HepG2 (cell line): ENCODE data around the gene EPHA2. TPM values are rescaled to one million over a fixed set of nuclear protein-coding genes. Genes with fewer than 3 reads are reported as not detected.

Experiments used
- AGO2 ChIP-seq: fragments of 200-400 bp; formaldehyde crosslinking; optimal IDR thresholded peaks from 2 replicates; pipeline ENCODE3; 2017; ENCODE audit warnings: mild to moderate bottlenecking, low read depth, low read length, moderate library complexity
- DMAP1 ChIP-seq: IDR thresholded peaks from 2 replicates; pipeline ENCODE4 v1.6.1; 2016
- FLYWCH1 ChIP-seq: sonication (generic); formaldehyde crosslinking; IDR thresholded peaks from 2 replicates; pipeline ENCODE4 v1.8.1; 2023; ENCODE audit warnings: mild to moderate bottlenecking, missing genetic modification reagents
- FOSL1 ChIP-seq: sonication (generic); formaldehyde crosslinking; IDR thresholded peaks from 2 replicates; pipeline ENCODE4 v1.9.0; 2021; ENCODE audit warnings: missing genetic modification reagents, borderline replicate concordance
- GPBP1L1 ChIP-seq: sonication (generic); formaldehyde crosslinking; IDR thresholded peaks from 2 replicates; pipeline ENCODE4 v1.5.0; 2020; ENCODE audit warnings: mild to moderate bottlenecking, missing genetic modification reagents
- HMGXB4 ChIP-seq, 2 experiments: sonication (generic) in 1 of 2; formaldehyde crosslinking in 1 of 2; IDR thresholded peaks; 2 replicates each; pipeline versions ENCODE4 v1.4.0 to v1.6.1; 2018 to 2020; ENCODE audit warnings: missing genetic modification reagents in 2 of 2, borderline replicate concordance in 1 of 2, low read depth in 1 of 2, mild to moderate bottlenecking in 1 of 2, missing biosample characterization in 1 of 2
- HNF4A ChIP-seq: sonication (generic); formaldehyde crosslinking; IDR thresholded peaks from 2 replicates; pipeline ENCODE4 v1.4.0; 2020; ENCODE audit warnings: missing genetic modification reagents
- HNRNPUL1 ChIP-seq: fragments of 200-400 bp; formaldehyde crosslinking; IDR thresholded peaks from 2 replicates; pipeline ENCODE4 v1.6.1; 2017; ENCODE audit warnings: low read depth, mild to moderate bottlenecking, low read length, moderate library complexity
- RXRB ChIP-seq: IDR thresholded peaks from 2 replicates; pipeline ENCODE4 v1.6.1; 2016; ENCODE audit warnings: borderline replicate concordance, missing genetic modification reagents, missing compliant biosample characterization
- SAP130 ChIP-seq: IDR thresholded peaks from 2 replicates; pipeline ENCODE4 v1.6.1; 2016; ENCODE audit warnings: low read depth
- ZBTB20 ChIP-seq: sonication (generic); formaldehyde crosslinking; IDR thresholded peaks from 2 replicates; pipeline ENCODE4 v1.8.1; 2023; ENCODE audit warnings: missing genetic modification reagents, low read depth, mild to moderate bottlenecking, borderline replicate concordance
- ZBTB43 ChIP-seq: sonication (generic); formaldehyde crosslinking; conservative IDR thresholded peaks from 2 replicates; pipeline ENCODE4 v1.4.0; 2020; ENCODE audit warnings: missing genetic modification reagents
- ZNF280B ChIP-seq: sonication (generic); formaldehyde crosslinking; IDR thresholded peaks from 2 replicates; pipeline ENCODE4 v1.5.0; 2020; ENCODE audit warnings: missing genetic modification reagents, mild to moderate bottlenecking, borderline replicate concordance
- ZNF549 ChIP-seq: sonication (generic); formaldehyde crosslinking; IDR thresholded peaks from 2 replicates; pipeline ENCODE4 v1.5.0; 2020; ENCODE audit warnings: missing genetic modification reagents
- ZNF550 ChIP-seq: sonication (generic); formaldehyde crosslinking; IDR thresholded peaks from 2 replicates; pipeline ENCODE4 v1.4.0; 2020; ENCODE audit warnings: mild to moderate bottlenecking, missing genetic modification reagents, borderline replicate concordance
- ZNF569 ChIP-seq: sonication (generic); formaldehyde crosslinking; IDR thresholded peaks from 2 replicates; pipeline ENCODE4 v1.5.0; 2020; ENCODE audit warnings: mild to moderate bottlenecking, missing genetic modification reagents, moderate library complexity, borderline replicate concordance
- ZNF674 ChIP-seq: sonication (generic); formaldehyde crosslinking; IDR thresholded peaks from 2 replicates; pipeline ENCODE4 v1.5.0; 2020; ENCODE audit warnings: low read depth, mild to moderate bottlenecking, missing genetic modification reagents
- ZNF792 ChIP-seq: IDR thresholded peaks from 2 replicates; pipeline ENCODE4 v1.6.1; 2016
- polyA plus RNA-seq, 8 experiments: library from polyadenylated mRNA; depleted of rRNA in 3 of 8; stranded (reverse) in 7 of 8; unstranded in 1 of 8; fragments of >200 nt; fragmentation: Illumina TruSeq in 4 of 8; extraction: Trizol in 4 of 8; gene quantifications; 2 replicates each; pipeline versions ENCODE4 v1.2.1 to v1.2.3, GENCODE V29; 2011 to 2016; ENCODE audit warnings: low read depth in 4 of 8, missing spikeins in 1 of 8, mixed read lengths in 1 of 8; ENCODE audit not compliant: insufficient read depth in 1 of 8
- total RNA-seq, 5 experiments: library from RNA; depleted of rRNA; stranded (reverse); fragments of >200 nt; fragmentation: Illumina TruSeq; extraction: Trizol; gene quantifications; 2 replicates each; pipeline ENCODE4 v1.2.3, GENCODE V29; 2016; ENCODE audit warnings: low read depth in 1 of 5
- TF ChIP-seq, protein P1 (sequence below): sonication (generic); formaldehyde crosslinking; IDR thresholded peaks from 2 replicates; pipeline ENCODE4 v1.8.1; 2023; ENCODE audit warnings: mild to moderate bottlenecking, inconsistent platforms, moderate library complexity, missing genetic modification reagents, borderline replicate concordance

The EPHA2 gene
- total and polyA plus RNA-seq, 2 of the 13 experiments (the other 11 are each of a cell fraction or from before 2014, with no cell fraction given) = 33.6 to 53.6 TPM

- TF ChIP-seq HMGXB4 (CRISPR knock-in tag; IDR thresholded peaks at IDR 0.05; ENCODE audit: borderline replicate concordance in 1 of 2, low read depth in 1 of 2) (peak in 1 of 2 experiments; percentile 58; a peak in 2 of 4 replicates), ZNF549 (CRISPR knock-in tag) (no peak), RXRB (peak; percentile 93), ZBTB20 (CRISPR knock-in tag) (peak; percentile 60; the same call in 1 of the 2 replicates), ZNF280B (no peak), HNF4A (CRISPR knock-in tag) (peak; percentile 86), ZNF550 (no peak), ZNF792 (CRISPR knock-in tag) (peak; percentile 94), DMAP1 (peak; percentile 53; the same call in 1 of the 2 replicates), FLYWCH1 (CRISPR knock-in tag) (no peak), ZNF569 (CRISPR knock-in tag) (no peak), GPBP1L1 (CRISPR knock-in tag) (no peak), FOSL1 (CRISPR knock-in tag) (no peak), ZNF674 (CRISPR knock-in tag) (no peak), AGO2 (peak; percentile 93), HNRNPUL1 (no peak), ZBTB43 (no peak), SAP130 (peak; percentile 93)
- TF ChIP-seq, protein P1, sequence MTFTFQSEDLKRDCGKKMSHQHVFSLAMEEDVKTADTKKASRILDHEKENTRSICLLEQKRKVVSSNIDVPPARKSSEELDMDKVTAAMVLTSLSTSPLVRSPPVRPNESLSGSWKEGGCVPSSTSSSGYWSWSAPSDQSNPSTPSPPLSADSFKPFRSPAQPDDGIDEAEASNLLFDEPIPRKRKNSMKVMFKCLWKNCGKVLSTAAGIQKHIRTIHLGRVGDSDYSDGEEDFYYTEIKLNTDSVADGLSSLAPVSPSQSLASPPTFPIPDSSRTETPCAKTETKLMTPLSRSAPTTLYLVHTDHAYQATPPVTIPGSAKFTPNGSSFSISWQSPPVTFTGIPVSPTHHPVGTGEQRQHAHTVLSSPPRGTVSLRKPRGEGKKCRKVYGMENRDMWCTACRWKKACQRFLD (CRISPR knock-in tag) = no peak
These were observed 12.1 kb downstream of the EPHA2 start (continued) for GRCh38 chr1:16143566-16144324.
